Measurements from ENCODE around the gene IGFBP3.

GRCh38 chr7:45919993-45920459 lies 1.0 kb downstream of the IGFBP3 start:
- no peak for TF ChIP-seq POLR2A (IDR thresholded peaks at IDR 0.05; ENCODE audit: low read length)
- TF ChIP-seq GATA1 (IDR thresholded peaks at IDR 0.05; ENCODE audit: low read depth, low read length): no peak
